ENCODE measurements around the gene ISCA2.

DNA sequence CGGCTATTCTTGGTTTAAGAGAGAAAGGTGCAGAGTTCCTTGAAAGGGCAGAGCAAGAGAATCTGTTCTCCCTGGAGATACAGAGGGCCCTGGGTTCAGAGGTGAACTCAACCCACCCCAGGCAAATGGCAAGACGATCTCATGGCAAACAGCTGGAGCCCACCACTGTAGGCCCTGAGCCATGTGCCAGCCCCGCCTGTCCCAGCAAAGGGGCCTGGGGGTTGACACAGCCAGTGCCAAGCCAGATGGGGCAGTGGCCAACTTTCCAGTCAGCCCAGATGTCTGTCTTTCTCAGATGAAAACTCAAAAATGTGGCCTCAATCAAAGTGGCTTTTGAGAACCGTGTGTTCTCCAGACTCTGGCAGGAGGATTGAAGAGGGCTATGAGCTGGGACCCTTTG lies 51.8 kb downstream of the ISCA2 start:
- TF ChIP-seq FOXK2 (IDR thresholded peaks at IDR 0.05) (no peak), CTBP1 (IDR thresholded peaks at IDR 0.05; ENCODE audit: borderline replicate concordance) (no peak), FOXA1 (IDR thresholded peaks at IDR 0.05) (no peak), L3MBTL2 (conservative IDR thresholded peaks at IDR 0.05) (no peak), SP1 (IDR thresholded peaks at IDR 0.05) (no peak), ELF4 (IDR thresholded peaks at IDR 0.05) (no peak), PKNOX1 (IDR thresholded peaks at IDR 0.05) (no peak), LEF1 (IDR thresholded peaks at IDR 0.05; ENCODE audit: borderline replicate concordance) (no peak), SUZ12 (IDR thresholded peaks at IDR 0.05) (no peak), NFRKB (IDR thresholded peaks at IDR 0.05) (no peak), HDGF (IDR thresholded peaks at IDR 0.05; ENCODE audit: borderline replicate concordance) (no peak), BHLHE40 (IDR thresholded peaks at IDR 0.05; ENCODE audit: borderline replicate concordance) (no peak), TARDBP (IDR thresholded peaks at IDR 0.05) (no peak)

Measured in HEK293T (cell line).